HCT116 (cell line): ENCODE measurements around the gene HSPA9. TPM values are rescaled to one million over a fixed set of nuclear protein-coding genes. Genes with fewer than 3 reads are reported as not detected.

ENCODE experiments used
- ATAC-seq: fragments of 200-7000 bp; cut with Tn5 transposase; 2 replicates; pipeline ENCODE4 v1.9.1; 2020; ENCODE audit warnings: mild to moderate bottlenecking, moderate library complexity
- BruUV-seq: library from RNA; stranded (reverse); fragments of 400-500 nt; replicated peaks from 2 replicates; lab custom pipeline; 2021; lab: Mats Ljungman, UMichigan
- CTCF ChIA-PET: fragments of 300-600 bp; sonication (Branson Sonifier 250); formaldehyde crosslinking; loops from one replicate; lab custom pipeline; 2021; ENCODE audit warnings: antibody characterized with exemption; lab: Charles Lee
- POLR2A ChIA-PET: fragments of 300-600, 350-600 bp; sonication (Branson Sonifier 250); formaldehyde crosslinking; loops from one replicate; lab custom pipeline; 2021; ENCODE audit warnings: antibody characterized with exemption; lab: Charles Lee
- RAD21 ChIA-PET, 2 experiments: fragments of 300-600 bp; sonication (Branson Sonifier 250); formaldehyde crosslinking; loops; one replicate each; lab custom pipeline; 2023; ENCODE audit warnings: low total read pairs in 2 of 2; ENCODE audit not compliant: uncharacterized antibody in 2 of 2, unreplicated experiment in 2 of 2, low non-redundant PET in 1 of 2; lab: Charles Lee
- DNase-seq: peaks from one replicate; pipeline ENCODE4 v3.0.0-alpha.2; 2010; ENCODE audit warnings: low read depth, low spot score
- H2AFZ ChIP-seq: fragments of 200-600 bp; shearing (Covaris generic), sonication (generic); 2 replicates; pipeline ENCODE4 v1.6.1; 2017; ENCODE audit warnings: low read depth, mixed run types, mixed read lengths, antibody characterized with exemption, low read length; ENCODE audit not compliant: poor library complexity, severe bottlenecking
- H3K27ac ChIP-seq: 2 replicates; pipeline ENCODE4 v1.5.1; 2012; ENCODE audit warnings: low read depth, low read length
- H3K27me3 ChIP-seq: fragments of 200-600 bp; sonication (generic); 2 replicates; pipeline ENCODE4 v1.6.1; 2016; ENCODE audit warnings: mixed run types, low read length, mixed read lengths; ENCODE audit not compliant: insufficient read depth
- H3K36me3 ChIP-seq, 2 experiments: fragments of 200-500 bp in 1 of 2; fragments of 200-600 bp in 1 of 2; sonication (Bioruptor generic) in 1 of 2; sonication (generic) in 1 of 2; 2 replicates each; pipeline versions ENCODE4 v1.5.1 to v1.6.1; 2014 to 2016; ENCODE audit warnings: low read length in 2 of 2, inconsistent platforms in 1 of 2, mixed read lengths in 1 of 2, mixed run types in 1 of 2; ENCODE audit not compliant: insufficient read depth in 2 of 2, control insufficient read depth in 1 of 2
- H3K4me1 ChIP-seq, 2 experiments: fragments of 200-600 bp in 1 of 2; sonication (generic) in 1 of 2; 2 replicates each; pipeline versions ENCODE4 v1.5.1 to v1.6.1; 2012 to 2017; ENCODE audit warnings: low read length in 2 of 2, inconsistent platforms in 1 of 2, mild to moderate bottlenecking in 1 of 2, mixed read lengths in 1 of 2, mixed run types in 1 of 2, moderate library complexity in 1 of 2; ENCODE audit not compliant: insufficient read depth in 2 of 2, control insufficient read depth in 1 of 2
- H3K4me2 ChIP-seq: fragments of 200-600 bp; sonication (generic); 2 replicates; pipeline ENCODE4 v1.6.1; 2017; ENCODE audit warnings: mixed run types, low read length, mixed read lengths
- H3K4me3 ChIP-seq, 2 experiments: fragments of 200-600 bp in 1 of 2; sonication (generic) in 1 of 2; replicated peaks in 1 of 2; 2 replicates each; pipeline ENCODE4 v1.5.1; 2011 to 2016; ENCODE audit warnings: low read length in 2 of 2, control low read depth in 1 of 2, low read depth in 1 of 2, mild to moderate bottlenecking in 1 of 2, mixed read lengths in 1 of 2, mixed run types in 1 of 2
- H3K79me2 ChIP-seq: fragments of 200-600 bp; sonication (generic); 2 replicates; pipeline ENCODE4 v1.6.1; 2017; ENCODE audit warnings: mild to moderate bottlenecking, mixed run types, low read length, moderate library complexity, mixed read lengths; ENCODE audit not compliant: insufficient read depth
- H3K9ac ChIP-seq: fragments of 200-600 bp; sonication (generic); 2 replicates; pipeline ENCODE4 v1.6.1; 2016; ENCODE audit warnings: low read length, mixed read lengths
- H3K9me2 ChIP-seq: fragments of 200-600 bp; sonication (generic), shearing (Covaris generic); 2 replicates; pipeline ENCODE4 v1.6.1; 2017; ENCODE audit warnings: mixed run types, mild to moderate bottlenecking, moderate library complexity; ENCODE audit not compliant: insufficient read depth
- H3K9me3 ChIP-seq, 2 experiments: fragments of 200-500 bp in 1 of 2; fragments of 200-600 bp in 1 of 2; sonication (Bioruptor generic) in 1 of 2; sonication (generic) in 1 of 2; 2 replicates each; pipeline ENCODE4 v1.6.1; 2014 to 2017; ENCODE audit warnings: low read length in 2 of 2, mixed read lengths in 2 of 2, inconsistent platforms in 1 of 2, low read depth in 1 of 2, mild to moderate bottlenecking in 1 of 2, mixed run types in 1 of 2, moderate library complexity in 1 of 2; ENCODE audit not compliant: control insufficient read depth in 1 of 2, insufficient read depth in 1 of 2
- H4K20me1 ChIP-seq: fragments of 200-600 bp; sonication (generic), shearing (Covaris generic); 2 replicates; pipeline ENCODE4 v1.6.1; 2017; ENCODE audit warnings: mixed run types, mild to moderate bottlenecking, moderate library complexity; ENCODE audit not compliant: insufficient read depth
- ATF3 ChIP-seq: IDR thresholded peaks from 2 replicates; pipeline ENCODE4 v1.6.1; 2012
- CBX3 ChIP-seq: IDR thresholded peaks from 2 replicates; pipeline ENCODE4 v1.6.1; 2012; ENCODE audit warnings: low read depth
- CEBPB ChIP-seq: IDR thresholded peaks from 2 replicates; pipeline ENCODE4 v1.6.1; 2012; ENCODE audit warnings: low read depth
- CTCF ChIP-seq, 3 experiments: fragments of 200-600 bp in 1 of 3; sonication (generic) in 1 of 3; IDR thresholded peaks in 2 of 3; conservative IDR thresholded peaks in 1 of 3; 2 replicates each; pipeline ENCODE4 v1.5.1; 2012 to 2017; ENCODE audit warnings: low read depth in 2 of 3, low read length in 2 of 3, antibody characterized with exemption in 1 of 3, borderline replicate concordance in 1 of 3, control low read depth in 1 of 3, mild to moderate bottlenecking in 1 of 3, mixed read lengths in 1 of 3, mixed run types in 1 of 3, moderate library complexity in 1 of 3; ENCODE audit not compliant: insufficient read depth in 1 of 3
- EGR1 ChIP-seq: IDR thresholded peaks from 2 replicates; pipeline ENCODE4 v1.6.1; 2012; ENCODE audit warnings: low read depth
- EZH2 ChIP-seq: fragments of 200-600 bp; sonication (generic); IDR thresholded peaks from 2 replicates; pipeline ENCODE4 v1.6.1; 2017; ENCODE audit warnings: antibody characterized with exemption, mixed run types
- EZH2phosphoT487 ChIP-seq: fragments of 200-600 bp; IDR thresholded peaks from 2 replicates; pipeline ENCODE4 v1.6.1; 2018; ENCODE audit warnings: antibody characterized with exemption, borderline replicate concordance
- POLR2AphosphoS5 ChIP-seq: IDR thresholded peaks from 2 replicates; pipeline ENCODE4 v1.6.1; 2011; ENCODE audit warnings: mild to moderate bottlenecking, low read depth, low read length, moderate library complexity
- SIN3A ChIP-seq: IDR thresholded peaks from 2 replicates; pipeline ENCODE4 v1.6.1; 2012; ENCODE audit warnings: low read depth
- SRF ChIP-seq: IDR thresholded peaks from 2 replicates; pipeline ENCODE4 v1.6.1; 2012; ENCODE audit warnings: low read depth
- TCF7L2 ChIP-seq: IDR thresholded peaks from 2 replicates; pipeline ENCODE4 v1.7.0; 2011; ENCODE audit warnings: borderline replicate concordance, inconsistent platforms; ENCODE audit not compliant: insufficient read depth, insufficient read length; ENCODE audit errors: extremely low read depth
- YY1 ChIP-seq: IDR thresholded peaks from 2 replicates; pipeline ENCODE4 v1.6.1; 2011; ENCODE audit warnings: low read length, low read depth, moderate library complexity, mild to moderate bottlenecking; ENCODE audit not compliant: insufficient replicate concordance; ENCODE audit errors: extremely low read depth
- ZBTB33 ChIP-seq: IDR thresholded peaks from 2 replicates; pipeline ENCODE4 v1.6.1; 2011; ENCODE audit warnings: mild to moderate bottlenecking, low read length, moderate library complexity; ENCODE audit not compliant: insufficient replicate concordance; ENCODE audit errors: extremely low read depth
- ZFX ChIP-seq: fragments of 450-650 bp; IDR thresholded peaks from 2 replicates; pipeline ENCODE4 v1.6.1; 2017
- ZNF274 ChIP-seq: fragments of 200-500 bp; sonication (Bioruptor generic); IDR thresholded peaks from 2 replicates; pipeline ENCODE4 v1.6.1; 2014; ENCODE audit warnings: mild to moderate bottlenecking, low read depth, low read length, inconsistent platforms
- intact Hi-C: fragments of 100-400 bp; cut with micrococcal nuclease; formaldehyde crosslinking; loops from 2 replicates; pipeline ENCODE4 v1.10.0; 2022
- total RNA-seq: library from RNA; stranded (reverse); gene quantifications from one replicate; pipeline ENCODE4 v1.2.1, GENCODE V29; 2021; ENCODE audit not compliant: unreplicated experiment

HSPA9 gene
- total RNA-seq, 1 experiment from 2014 or later = 486 TPM

GRCh38 chr5:138536665-138537315 lies 38.4 kb downstream of the HSPA9 start (continued):
- TF ChIP-seq CTCF (IDR thresholded peaks at IDR 0.05 in 2 of 3, conservative IDR thresholded peaks at IDR 0.05 in 1 of 3; ENCODE audit: borderline replicate concordance in 1 of 3, insufficient read depth in 1 of 3, low read depth in 2 of 3, low read length in 2 of 3) = peak in 2 of 3 experiments; percentile 57 to 71; a peak in 4 of 6 replicates
- TF ChIP-seq ZNF274 = no peak

GRCh38 chr5:138536215-138536614 lies 39.0 kb downstream of the HSPA9 start:
- peaks cover 12 to 71% of the 10 kb centered on the region in 2 experiments for H3K36me3 ChIP-seq

More at GRCh38 chr5:138536215-138536614, 39.0 kb downstream of the HSPA9 start:
- peaks cover 97% of the 10 kb centered on the region for H3K79me2 ChIP-seq
- H3K4me1 ChIP-seq = peaks cover 6 to 25% of the 10 kb centered on the region in 2 experiments; a peak in 3 of 4 replicates
- H3K9ac ChIP-seq = no peak overlapping the region
- no peaks in the 10 kb centered on the region for H3K9me2 ChIP-seq
- no TSS peak for BruUV-seq
- H3K27me3 ChIP-seq = no peaks in the 10 kb centered on the region
- TF ChIP-seq EZH2 = no peak
- TF ChIP-seq POLR2AphosphoS5 = no peak
- no peak for TF ChIP-seq CEBPB
- no peak for TF ChIP-seq ZFX
- no peak for TF ChIP-seq SIN3A
- no peak for TF ChIP-seq EGR1
- no peak for TF ChIP-seq CTCF (IDR thresholded peaks at IDR 0.05 in 2 of 3, conservative IDR thresholded peaks at IDR 0.05 in 1 of 3; ENCODE audit: borderline replicate concordance in 1 of 3, insufficient read depth in 1 of 3, low read depth in 2 of 3, low read length in 2 of 3)
- no peak for TF ChIP-seq TCF7L2
- no peak for TF ChIP-seq ZBTB33
- TF ChIP-seq YY1 = no peak
- no peak for TF ChIP-seq ATF3
- no peak for TF ChIP-seq EZH2phosphoT487
- no peak for TF ChIP-seq CBX3
- TF ChIP-seq SRF = no peak
- no peak for ATAC-seq
- intact Hi-C loops = no loop called here
- no peak overlapping the region for H3K4me2 ChIP-seq
- RAD21 ChIA-PET = no interaction called here
- CTCF ChIA-PET = interaction anchor here (0.5 kb wide), 1 partner anchor 730 kb away, joined by 3 read pairs; no protein-coding TSS in a partner anchor
- DNase-seq = no peak
- no peaks in the 10 kb centered on the region for H3K9me3 ChIP-seq
- no peak overlapping the region for H3K4me3 ChIP-seq
- peaks cover 66% of the 10 kb centered on the region; the same call in 1 of the 2 replicates for H4K20me1 ChIP-seq
- POLR2A ChIA-PET = interaction anchor here (0.6 kb wide), 1 partner anchor 39 kb away, joined by 3 read pairs; the partner anchor contains the start of gene HSPA9
- no peak overlapping the region for H2AFZ ChIP-seq
- H3K27ac ChIP-seq = no peak overlapping the region
